ENCODE data around the gene DSTN. TPM values are rescaled to one million over a fixed set of nuclear protein-coding genes. Genes with fewer than 3 reads are reported as not detected.

The DSTN gene
- total RNA-seq, 4 donors from 2014 or later, result 111 to 151 (median 117) TPM

- Histone ChIP-seq H3K36me3 (peaks cover 0 to 22% (median 0%) of the 10 kb centered on the region in 3 donors), H3K27me3 (no peaks in the 10 kb centered on the region), H3K9me3 (no peaks in the 10 kb centered on the region), H3K27ac (peak overlapping the region; percentile 40 to 71 (median 68)), H3K4me1 (peaks cover 0 to 52% (median 0%) of the 10 kb centered on the region in 4 donors), H3K4me3 (no peak overlapping the region)
- peak in 1 of 3 donors; percentile 70 for DNase-seq
- peak in 2 of 6 experiments; percentile 16 to 58 for TF ChIP-seq CTCF (IDR thresholded peaks at IDR 0.05)
- no peak for TF ChIP-seq POLR2A (IDR thresholded peaks at IDR 0.05)
These were observed 41.3 kb downstream of the DSTN start for GRCh38 chr20:17611290-17611539.

- peak in 2 of 3 donors; percentile 59 to 60 for DNase-seq
- no peak overlapping the region for H3K4me3 ChIP-seq
- TF ChIP-seq CTCF (IDR thresholded peaks at IDR 0.05), result peak in 2 of 6 experiments; percentile 56 to 59
- TF ChIP-seq POLR2A (IDR thresholded peaks at IDR 0.05), result no peak
These were observed 41.8 kb downstream of the DSTN start for GRCh38 chr20:17611540-17612286.

GRCh38 chr20:17612287-17612991 lies 42.6 kb downstream of the DSTN start:
- Histone ChIP-seq H3K27ac (peak overlapping the region; percentile 57 to 71 (median 68)), H3K27me3 (no peaks in the 10 kb centered on the region), H3K4me3 (no peak overlapping the region), H3K4me1 (peaks cover 0 to 52% (median 0%) of the 10 kb centered on the region in 4 donors), H3K36me3 (peaks cover 0 to 27% (median 0%) of the 10 kb centered on the region in 3 donors), H3K9me3 (no peaks in the 10 kb centered on the region)
- TF ChIP-seq CTCF (IDR thresholded peaks at IDR 0.05) (no peak), POLR2A (IDR thresholded peaks at IDR 0.05) (no peak)
- DNase-seq, result peak in 2 of 3 donors; percentile 61 to 65

More at GRCh38 chr20:17611540-17612286, 41.8 kb downstream of the DSTN start:
- peaks cover 0 to 52% (median 0%) of the 10 kb centered on the region in 4 donors for H3K4me1 ChIP-seq
- H3K36me3 ChIP-seq, result peaks cover 0 to 24% (median 0%) of the 10 kb centered on the region in 3 donors
- no peaks in the 10 kb centered on the region for H3K9me3 ChIP-seq
- H3K27me3 ChIP-seq, result no peaks in the 10 kb centered on the region
- peak overlapping the region; percentile 57 to 71 (median 68) for H3K27ac ChIP-seq

GRCh38 chr20:17612992-17613327 lies 43.1 kb downstream of the DSTN start:
- peaks cover 0 to 33% (median 0%) of the 10 kb centered on the region in 3 donors for H3K36me3 ChIP-seq
- peak in 2 of 3 donors; percentile 41 to 48 for DNase-seq
- H3K4me1 ChIP-seq, result peaks cover 0 to 52% (median 0%) of the 10 kb centered on the region in 4 donors

More at GRCh38 chr20:17612992-17613327, 43.1 kb downstream of the DSTN start:
- H3K27ac ChIP-seq, result peak overlapping the region in 3 of 4 donors; percentile 65 to 71 (median 70)
- no peaks in the 10 kb centered on the region for H3K27me3 ChIP-seq
- TF ChIP-seq POLR2A (IDR thresholded peaks at IDR 0.05), result no peak
- no peak for TF ChIP-seq CTCF (IDR thresholded peaks at IDR 0.05)
- H3K9me3 ChIP-seq, result no peaks in the 10 kb centered on the region
- H3K4me3 ChIP-seq, result no peak overlapping the region

All from Peyer's patch (tissue), 4 donors.